SK-N-SH (cell line): Measurements from ENCODE around the gene C20orf144. TPM values are rescaled to one million over a fixed set of nuclear protein-coding genes. Genes with fewer than 3 reads are reported as not detected.
"Not testable (repeated sequence)": the region's sequence is repeated elsewhere in the genome, so short reads cannot be mapped to it uniquely, and the experiment has no call there.

ENCODE experiments used
- CTCF ChIA-PET: fragments of 300-600, 350-600 bp; formaldehyde crosslinking; extraction: SDS; loops from one replicate; lab custom pipeline; 2021; lab: Yijun Ruan, JAX
- POLR2A ChIA-PET: fragments of 350-600 bp; sonication (Branson Sonifier 250); formaldehyde crosslinking; extraction: SDS; loops from one replicate; lab custom pipeline; 2020; ENCODE audit warnings: antibody characterized with exemption, inconsistent platforms; lab: Yijun Ruan, JAX
- DNase-seq: peaks from one replicate; pipeline ENCODE4 v3.0.0; 2012
- H2AFZ ChIP-seq: fragments of 200-600 bp; sonication (generic); 2 replicates; pipeline ENCODE4 v1.8.1; 2016; ENCODE audit warnings: antibody characterized with exemption, mild to moderate bottlenecking, low read depth
- H3F3A ChIP-seq: fragments of 200-600 bp; sonication (generic); replicated peaks from 2 replicates; pipeline ENCODE3; 2016; ENCODE audit warnings: antibody characterized with exemption, mild to moderate bottlenecking; ENCODE audit not compliant: insufficient read depth
- H3K27ac ChIP-seq, 2 experiments: fragments of 200-500 bp in 1 of 2; fragments of 200-600 bp in 1 of 2; sonication (Bioruptor generic) in 1 of 2; sonication (generic), shearing (Covaris generic) in 1 of 2; 2 replicates each; pipeline versions ENCODE4 v1.5.1 to v1.6.1; 2014 to 2016; ENCODE audit warnings: low read depth in 2 of 2, inconsistent platforms in 1 of 2, low read length in 1 of 2, mild to moderate bottlenecking in 1 of 2, mixed read lengths in 1 of 2
- H3K27me3 ChIP-seq: fragments of 200-600 bp; sonication (generic), shearing (Covaris generic); 2 replicates; pipeline ENCODE4 v1.6.1; 2016; ENCODE audit warnings: mixed run types; ENCODE audit not compliant: insufficient read depth
- H3K36me3 ChIP-seq, 2 experiments: fragments of 200-500 bp in 1 of 2; fragments of 200-600 bp in 1 of 2; sonication (Bioruptor generic) in 1 of 2; sonication (generic) in 1 of 2; replicated peaks in 1 of 2; 2 replicates each; pipeline versions ENCODE3 to v1.5.1; 2014 to 2016; ENCODE audit warnings: low read length in 1 of 2, mild to moderate bottlenecking in 1 of 2; ENCODE audit not compliant: insufficient read depth in 2 of 2, control insufficient read depth in 1 of 2
- H3K4me1 ChIP-seq, 2 experiments: fragments of 200-500 bp in 1 of 2; fragments of 200-600 bp in 1 of 2; sonication (Bioruptor generic) in 1 of 2; sonication (generic), shearing (Covaris generic) in 1 of 2; 2 replicates each; pipeline versions ENCODE4 v1.5.1 to v1.6.1; 2014 to 2016; ENCODE audit warnings: low read depth in 1 of 2, low read length in 1 of 2, mixed run types in 1 of 2; ENCODE audit not compliant: insufficient read depth in 2 of 2, control insufficient read depth in 1 of 2
- H3K4me2 ChIP-seq: fragments of 200-600 bp; sonication (generic), shearing (Covaris generic); 2 replicates; pipeline ENCODE4 v1.6.1; 2017; ENCODE audit warnings: mixed run types
- H3K4me3 ChIP-seq, 2 experiments: fragments of 200-500 bp in 1 of 2; fragments of 200-600 bp in 1 of 2; sonication (Bioruptor generic) in 1 of 2; sonication (generic), shearing (Covaris generic) in 1 of 2; 2 replicates each; pipeline versions ENCODE4 v1.5.1 to v1.8.1; 2014 to 2016; ENCODE audit warnings: low read depth in 2 of 2, inconsistent platforms in 1 of 2, low read length in 1 of 2, mild to moderate bottlenecking in 1 of 2, mixed read lengths in 1 of 2, moderate library complexity in 1 of 2
- H3K79me2 ChIP-seq: fragments of 200-600 bp; sonication (generic); 2 replicates; pipeline ENCODE4 v1.8.1; 2017; ENCODE audit warnings: mild to moderate bottlenecking; ENCODE audit not compliant: insufficient read depth
- H3K9ac ChIP-seq: fragments of 200-600 bp; sonication (generic); 2 replicates; pipeline ENCODE4 v1.6.1; 2017; ENCODE audit warnings: mixed run types
- H3K9me2 ChIP-seq: fragments of 200-600 bp; sonication (generic); 2 replicates; pipeline ENCODE4 v1.6.1; 2017; ENCODE audit warnings: mixed run types
- H3K9me3 ChIP-seq: fragments of 200-600 bp; sonication (generic); 2 replicates; pipeline ENCODE4 v1.6.1; 2017; ENCODE audit warnings: mixed run types, mild to moderate bottlenecking, moderate library complexity
- H4K20me1 ChIP-seq: fragments of 200-600 bp; sonication (generic); 2 replicates; pipeline ENCODE4 v1.6.1; 2017; ENCODE audit warnings: mild to moderate bottlenecking, mixed run types; ENCODE audit not compliant: insufficient read depth
- CHD2 ChIP-seq: fragments of 150-350 bp; IDR thresholded peaks from 2 replicates; pipeline ENCODE4 v1.6.1; 2018; ENCODE audit warnings: low read length; ENCODE audit not compliant: partially characterized antibody
- FOSL2 ChIP-seq: IDR thresholded peaks from 2 replicates; pipeline ENCODE4 v1.4.0; 2012; ENCODE audit warnings: low read depth, mild to moderate bottlenecking, moderate library complexity, borderline replicate concordance
- GABPA ChIP-seq: IDR thresholded peaks from 2 replicates; pipeline ENCODE4 v1.4.0; 2012; ENCODE audit warnings: low read depth, mild to moderate bottlenecking
- PBX3 ChIP-seq: IDR thresholded peaks from 2 replicates; pipeline ENCODE4; 2012
- ZBTB33 ChIP-seq: IDR thresholded peaks from 2 replicates; pipeline ENCODE4 v1.4.0; 2012; ENCODE audit warnings: low read depth, borderline replicate concordance
- WGBS: methylation state at CpG from one replicate; pipeline ENCODE4 v1.1.6; 2017; ENCODE audit warnings: low lambda C conversion rate; 5-methylcytosine and 5-hydroxymethylcytosine counted together
- polyA plus RNA-seq, 3 experiments: library from polyadenylated mRNA; depleted of rRNA; stranded (reverse); fragments of >200 nt; gene quantifications; 2 replicates each; pipeline ENCODE4 v1.2.3, GENCODE V29; 2012
- TF ChIP-seq, protein P1 (sequence below): IDR thresholded peaks from 2 replicates; pipeline ENCODE4 v1.6.1; 2012; ENCODE audit warnings: mild to moderate bottlenecking, low read depth, low read length, moderate library complexity

C20orf144 gene
- polyA plus RNA-seq, 1 of the 3 experiments (the other 2 are of a cell fraction), result 0.12 TPM

GRCh38 chr20:33697129-33697528, 35.0 kb downstream of the C20orf144 start (continued):
- TF ChIP-seq, protein P1, sequence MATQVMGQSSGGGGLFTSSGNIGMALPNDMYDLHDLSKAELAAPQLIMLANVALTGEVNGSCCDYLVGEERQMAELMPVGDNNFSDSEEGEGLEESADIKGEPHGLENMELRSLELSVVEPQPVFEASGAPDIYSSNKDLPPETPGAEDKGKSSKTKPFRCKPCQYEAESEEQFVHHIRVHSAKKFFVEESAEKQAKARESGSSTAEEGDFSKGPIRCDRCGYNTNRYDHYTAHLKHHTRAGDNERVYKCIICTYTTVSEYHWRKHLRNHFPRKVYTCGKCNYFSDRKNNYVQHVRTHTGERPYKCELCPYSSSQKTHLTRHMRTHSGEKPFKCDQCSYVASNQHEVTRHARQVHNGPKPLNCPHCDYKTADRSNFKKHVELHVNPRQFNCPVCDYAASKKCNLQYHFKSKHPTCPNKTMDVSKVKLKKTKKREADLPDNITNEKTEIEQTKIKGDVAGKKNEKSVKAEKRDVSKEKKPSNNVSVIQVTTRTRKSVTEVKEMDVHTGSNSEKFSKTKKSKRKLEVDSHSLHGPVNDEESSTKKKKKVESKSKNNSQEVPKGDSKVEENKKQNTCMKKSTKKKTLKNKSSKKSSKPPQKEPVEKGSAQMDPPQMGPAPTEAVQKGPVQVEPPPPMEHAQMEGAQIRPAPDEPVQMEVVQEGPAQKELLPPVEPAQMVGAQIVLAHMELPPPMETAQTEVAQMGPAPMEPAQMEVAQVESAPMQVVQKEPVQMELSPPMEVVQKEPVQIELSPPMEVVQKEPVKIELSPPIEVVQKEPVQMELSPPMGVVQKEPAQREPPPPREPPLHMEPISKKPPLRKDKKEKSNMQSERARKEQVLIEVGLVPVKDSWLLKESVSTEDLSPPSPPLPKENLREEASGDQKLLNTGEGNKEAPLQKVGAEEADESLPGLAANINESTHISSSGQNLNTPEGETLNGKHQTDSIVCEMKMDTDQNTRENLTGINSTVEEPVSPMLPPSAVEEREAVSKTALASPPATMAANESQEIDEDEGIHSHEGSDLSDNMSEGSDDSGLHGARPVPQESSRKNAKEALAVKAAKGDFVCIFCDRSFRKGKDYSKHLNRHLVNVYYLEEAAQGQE, result no peak
- TF ChIP-seq PBX3 (0 out of 2 replicates have a peak, but pooled peaks have one; percentile 9), ZBTB33 (no peak), GABPA (no peak), CHD2 (no peak), FOSL2 (peak; percentile 64; the same call in 1 of the 2 replicates)

GRCh38 chr20:33698966-33699365, 36.8 kb downstream of the C20orf144 start:
- H3K9ac ChIP-seq, DNase-seq, H3K9me3 ChIP-seq, CTCF ChIA-PET, POLR2A ChIA-PET, H3K27me3 ChIP-seq, H3K36me3 ChIP-seq, H2AFZ ChIP-seq, H4K20me1 ChIP-seq, H3K4me2 ChIP-seq, H3K4me3 ChIP-seq, H3K27ac ChIP-seq, H3K9me2 ChIP-seq, H3K79me2 ChIP-seq: not testable (repeated sequence)
- H3K4me1 ChIP-seq, result peaks cover 4 to 33% of the 10 kb centered on the region in 2 experiments; a peak in 3 of 4 replicates
- peaks cover 11% of the 10 kb centered on the region for H3F3A ChIP-seq
- WGBS, result 89% methylated on average over 3 of the region's 27 CpGs

- CTCF ChIA-PET, H3K79me2 ChIP-seq, H3K27ac ChIP-seq, H3K4me3 ChIP-seq, POLR2A ChIA-PET, H3K27me3 ChIP-seq, H3K9ac ChIP-seq, H3K9me2 ChIP-seq, H2AFZ ChIP-seq, H3K36me3 ChIP-seq, DNase-seq, H3K9me3 ChIP-seq, H3K4me2 ChIP-seq, H4K20me1 ChIP-seq: not testable (repeated sequence)
- peaks cover 4 to 27% of the 10 kb centered on the region in 2 experiments; a peak in 3 of 4 replicates for H3K4me1 ChIP-seq
- 95% methylated on average over 26 of the region's 45 CpGs for WGBS
- H3F3A ChIP-seq, result peaks cover 11% of the 10 kb centered on the region
Measured at GRCh38 chr20:33700696-33701441, 38.7 kb downstream of the C20orf144 start.
